SU-DHL-6 (cell line): Measurements from ENCODE around the gene ATP5MG.
"Not testable (repeated sequence)": the region's sequence is repeated elsewhere in the genome, so short reads cannot be mapped to it uniquely, and the experiment has no call there.

ENCODE experiments used
- EZH2phosphoT487 ChIP-seq: fragments of 200-600 bp; sonication (generic), shearing (Covaris generic); conservative IDR thresholded peaks from 2 replicates; pipeline ENCODE4 v1.6.1; 2018; ENCODE audit warnings: mild to moderate bottlenecking, antibody characterized with exemption, low read length, moderate library complexity, mixed read lengths
- TF ChIP-seq, protein P1 (sequence below): fragments of 200-600 bp; sonication (generic); IDR thresholded peaks from one replicate; pipeline ENCODE4 v1.5.1; 2017; ENCODE audit warnings: antibody characterized with exemption, mild to moderate bottlenecking, low read length, moderate library complexity; ENCODE audit not compliant: insufficient read depth, poor library complexity, severe bottlenecking

DNA sequence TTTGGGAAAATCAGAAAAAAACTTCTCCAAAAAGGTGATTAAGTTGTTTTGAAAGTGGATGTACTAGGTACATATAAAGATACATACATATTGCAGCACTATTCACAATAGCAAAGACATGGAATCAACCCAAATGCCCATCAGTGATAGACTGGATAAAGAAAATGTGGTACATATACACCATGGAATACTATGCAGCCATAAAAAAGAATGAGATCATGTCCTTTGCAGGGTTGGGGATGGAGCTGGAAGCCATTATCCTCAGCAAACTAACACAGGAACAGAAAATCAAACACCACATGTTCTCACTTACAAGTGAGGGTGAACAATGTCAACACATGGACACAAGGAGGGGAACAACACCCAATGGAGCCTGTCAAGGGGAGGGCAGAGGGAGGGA, 15.5 kb downstream of the ATP5MG start:
- TF ChIP-seq, protein P1, sequence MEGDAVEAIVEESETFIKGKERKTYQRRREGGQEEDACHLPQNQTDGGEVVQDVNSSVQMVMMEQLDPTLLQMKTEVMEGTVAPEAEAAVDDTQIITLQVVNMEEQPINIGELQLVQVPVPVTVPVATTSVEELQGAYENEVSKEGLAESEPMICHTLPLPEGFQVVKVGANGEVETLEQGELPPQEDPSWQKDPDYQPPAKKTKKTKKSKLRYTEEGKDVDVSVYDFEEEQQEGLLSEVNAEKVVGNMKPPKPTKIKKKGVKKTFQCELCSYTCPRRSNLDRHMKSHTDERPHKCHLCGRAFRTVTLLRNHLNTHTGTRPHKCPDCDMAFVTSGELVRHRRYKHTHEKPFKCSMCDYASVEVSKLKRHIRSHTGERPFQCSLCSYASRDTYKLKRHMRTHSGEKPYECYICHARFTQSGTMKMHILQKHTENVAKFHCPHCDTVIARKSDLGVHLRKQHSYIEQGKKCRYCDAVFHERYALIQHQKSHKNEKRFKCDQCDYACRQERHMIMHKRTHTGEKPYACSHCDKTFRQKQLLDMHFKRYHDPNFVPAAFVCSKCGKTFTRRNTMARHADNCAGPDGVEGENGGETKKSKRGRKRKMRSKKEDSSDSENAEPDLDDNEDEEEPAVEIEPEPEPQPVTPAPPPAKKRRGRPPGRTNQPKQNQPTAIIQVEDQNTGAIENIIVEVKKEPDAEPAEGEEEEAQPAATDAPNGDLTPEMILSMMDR = not testable (repeated sequence)
- not testable (repeated sequence) for TF ChIP-seq EZH2phosphoT487
